Activated T-helper 9 cell treated with anti-CD3 and anti-CD28 coated beads, Interleukin-2, amount 50 U/mL, for 16 hours (primary cell): Measurements from ENCODE around the gene SDC1.

Experiments used
- DNase-seq: peaks from one replicate; pipeline ENCODE4 v3.0.0-alpha.2; 2020; ENCODE audit warnings: low read depth

Gene SDC1

DNA sequence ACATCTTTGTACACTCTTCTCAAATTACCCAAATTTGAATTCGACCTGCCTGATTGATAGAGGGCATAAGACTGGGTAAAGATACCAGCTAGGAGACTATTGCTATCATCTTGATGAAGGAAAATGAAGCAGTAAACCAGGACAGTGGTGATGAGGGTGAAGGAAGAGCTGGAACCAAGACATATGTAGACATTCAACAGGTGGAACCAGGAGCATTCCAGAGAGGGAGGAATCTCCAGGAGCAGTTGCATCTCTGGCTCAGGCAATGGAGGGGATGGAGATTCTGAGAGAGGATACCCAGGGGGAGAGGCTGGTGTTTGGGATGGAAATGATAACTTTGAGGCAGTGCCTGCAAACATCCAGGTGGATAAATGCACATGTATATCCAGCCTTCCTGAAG, 41.6 kb downstream of the SDC1 start:
- DNase-seq: no peak

- DNase-seq: no peak
These were observed 42.5 kb downstream of the SDC1 start for GRCh38 chr2:20182241-20182931.

DNA sequence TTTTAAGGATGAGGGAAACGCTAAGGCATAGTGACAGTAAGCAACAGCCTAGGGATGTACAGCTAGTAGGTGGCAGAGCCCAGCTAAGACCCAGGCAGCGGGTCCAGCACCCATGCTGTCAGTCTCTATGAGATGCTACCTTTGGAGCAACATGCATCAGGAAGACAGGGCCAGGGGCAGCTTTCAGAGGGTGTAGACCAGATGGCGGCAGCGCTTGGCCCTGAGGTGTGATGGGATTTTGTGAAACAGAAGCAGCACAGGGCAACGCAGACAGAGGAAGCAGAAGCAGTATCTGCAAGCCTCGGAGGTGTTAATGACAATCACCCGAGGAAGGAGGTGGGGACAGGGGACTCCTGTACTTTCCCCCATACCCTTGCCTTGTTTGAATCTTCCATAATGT, 43.2 kb downstream of the SDC1 start:
- DNase-seq: no peak

- no peak for DNase-seq
These were observed 44.0 kb downstream of the SDC1 start for GRCh38 chr2:20180676-20181648.

DNA sequence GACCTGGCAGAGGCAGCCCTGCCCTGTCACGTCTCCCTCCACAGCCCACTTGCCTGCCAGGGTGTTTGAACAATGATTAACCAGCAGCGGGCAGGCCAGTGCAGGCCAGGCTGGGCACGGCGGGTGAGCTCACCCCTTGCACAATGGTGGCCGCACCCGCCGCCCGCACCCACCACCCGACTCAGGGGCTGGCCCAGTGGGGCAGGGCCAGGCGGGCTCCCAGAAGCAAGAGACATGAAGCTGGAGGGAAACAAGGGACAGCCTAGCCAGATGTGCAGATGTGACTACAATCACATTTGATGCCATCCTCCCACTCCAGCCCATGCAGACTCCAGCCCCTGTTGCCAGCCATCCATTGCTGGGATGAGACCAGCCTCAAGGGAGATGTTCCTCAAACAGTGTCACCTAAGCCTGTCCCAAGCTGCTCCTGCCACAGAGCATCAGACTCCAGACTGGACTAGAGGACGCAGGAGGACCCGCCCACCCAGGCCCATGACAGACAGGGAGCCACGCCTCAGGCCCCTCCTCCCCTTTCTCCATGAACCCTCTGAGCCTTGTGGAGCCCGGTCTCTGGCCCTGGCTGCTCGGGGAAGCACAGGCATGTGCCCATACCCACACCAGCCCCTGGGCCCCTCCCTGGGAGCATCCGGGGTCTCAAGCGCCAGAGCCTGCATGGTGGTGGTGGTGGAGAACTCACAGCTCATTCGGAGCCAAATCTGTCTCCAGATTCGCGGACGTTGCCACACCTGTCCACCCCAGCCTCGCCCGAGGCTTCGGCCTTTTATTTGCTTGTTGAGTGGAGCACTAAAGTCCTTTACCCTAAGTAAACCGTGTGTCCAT, 45.0 kb downstream of the SDC1 start:
- no peak for DNase-seq

DNA sequence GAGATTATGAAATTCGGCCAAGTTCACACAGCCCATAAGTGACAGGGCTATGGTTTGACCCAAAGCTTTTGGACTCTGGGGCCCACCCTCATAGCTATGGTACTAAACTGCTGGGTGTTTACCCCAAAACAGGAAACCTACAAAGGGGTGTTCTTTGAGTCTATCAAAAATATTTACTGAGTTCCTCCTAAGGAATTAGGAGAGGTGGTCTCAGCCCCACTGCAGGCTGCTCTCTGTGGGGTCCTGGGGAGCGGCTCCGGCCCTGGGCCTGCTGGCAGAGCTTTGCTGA, 45.5 kb downstream of the SDC1 start:
- DNase-seq: no peak

GRCh38 chr2:20178666-20179465, 46.1 kb downstream of the SDC1 start:
- no peak for DNase-seq

DNA sequence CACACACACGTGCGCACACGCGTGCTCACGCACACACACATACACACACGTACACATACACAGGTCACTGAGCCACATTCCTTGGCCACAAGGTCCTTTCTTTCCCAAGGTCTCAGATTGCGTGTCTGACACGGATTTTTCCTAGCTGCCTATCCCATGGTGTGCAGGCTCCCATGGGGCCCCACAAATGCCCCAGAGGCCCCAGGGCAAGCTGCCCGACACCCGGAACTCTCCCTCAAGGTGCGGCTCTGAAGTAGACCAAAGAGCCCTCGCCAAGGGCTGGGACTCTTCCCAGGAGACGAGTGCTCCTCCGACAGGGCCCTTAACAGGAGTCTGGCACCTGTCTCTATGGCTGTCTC, 46.7 kb downstream of the SDC1 start:
- no peak for DNase-seq

- DNase-seq: no peak
These were observed 47.2 kb downstream of the SDC1 start for GRCh38 chr2:20177556-20178248.

DNA sequence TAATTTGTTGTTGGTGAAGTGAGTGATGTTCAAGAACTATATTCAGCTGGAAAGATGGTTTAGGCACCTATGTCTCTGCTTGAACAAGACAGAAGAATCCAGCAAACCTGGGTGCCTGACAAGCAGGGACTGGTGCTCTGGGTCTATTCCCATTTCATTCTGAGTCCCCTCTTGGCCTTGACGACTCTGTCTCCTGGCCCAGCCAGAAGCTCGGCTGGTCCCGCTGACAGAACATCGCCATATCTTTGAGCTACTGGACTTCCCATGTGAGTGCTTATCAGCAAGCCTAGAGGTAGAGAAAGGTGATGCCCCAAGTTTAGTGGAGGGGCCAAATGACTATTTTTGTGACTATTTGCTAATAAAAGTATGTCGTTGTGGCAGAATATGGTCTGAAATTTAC, 48.2 kb downstream of the SDC1 start:
- no peak for DNase-seq

DNA sequence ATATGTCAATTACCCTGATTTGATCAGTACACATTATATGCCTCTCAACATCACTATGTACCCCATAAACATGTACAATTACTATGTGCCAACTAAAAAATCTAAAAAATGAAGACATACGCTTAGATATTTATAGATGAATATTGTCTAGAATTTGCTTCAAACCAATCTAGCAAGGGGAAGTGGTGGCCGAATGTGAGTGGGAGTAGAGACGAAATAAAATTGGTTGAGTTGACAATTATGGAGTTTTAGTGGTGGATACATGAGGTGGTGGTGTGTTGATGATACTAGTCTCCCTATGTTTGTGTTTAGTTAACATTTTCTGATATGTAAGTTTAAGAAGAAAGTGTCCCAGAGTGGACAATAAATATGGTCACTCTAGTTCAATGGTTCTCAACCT, 49.0 kb downstream of the SDC1 start:
- DNase-seq: no peak

GRCh38 chr2:20175267-20175666, 49.7 kb downstream of the SDC1 start:
- no peak for DNase-seq

DNA sequence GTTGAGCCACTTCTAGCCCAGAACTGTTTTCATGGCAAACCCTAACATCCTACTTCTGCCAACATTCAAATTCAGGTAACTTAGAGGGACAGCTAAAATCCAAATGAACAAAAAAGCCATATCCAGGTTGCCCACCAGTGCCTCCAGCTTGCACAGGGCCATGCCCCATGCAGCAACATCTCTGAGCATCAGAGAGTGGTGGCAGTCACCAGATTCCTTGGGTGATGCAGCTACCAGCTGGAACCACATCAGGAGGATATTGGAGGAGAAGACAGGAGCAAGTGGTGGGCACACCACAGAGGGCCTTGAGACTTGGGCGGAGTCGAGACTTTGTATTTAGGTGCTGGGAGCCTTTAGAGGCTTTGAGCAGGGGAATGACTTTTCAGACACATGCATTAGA, 50.5 kb downstream of the SDC1 start:
- DNase-seq: no peak

DNA sequence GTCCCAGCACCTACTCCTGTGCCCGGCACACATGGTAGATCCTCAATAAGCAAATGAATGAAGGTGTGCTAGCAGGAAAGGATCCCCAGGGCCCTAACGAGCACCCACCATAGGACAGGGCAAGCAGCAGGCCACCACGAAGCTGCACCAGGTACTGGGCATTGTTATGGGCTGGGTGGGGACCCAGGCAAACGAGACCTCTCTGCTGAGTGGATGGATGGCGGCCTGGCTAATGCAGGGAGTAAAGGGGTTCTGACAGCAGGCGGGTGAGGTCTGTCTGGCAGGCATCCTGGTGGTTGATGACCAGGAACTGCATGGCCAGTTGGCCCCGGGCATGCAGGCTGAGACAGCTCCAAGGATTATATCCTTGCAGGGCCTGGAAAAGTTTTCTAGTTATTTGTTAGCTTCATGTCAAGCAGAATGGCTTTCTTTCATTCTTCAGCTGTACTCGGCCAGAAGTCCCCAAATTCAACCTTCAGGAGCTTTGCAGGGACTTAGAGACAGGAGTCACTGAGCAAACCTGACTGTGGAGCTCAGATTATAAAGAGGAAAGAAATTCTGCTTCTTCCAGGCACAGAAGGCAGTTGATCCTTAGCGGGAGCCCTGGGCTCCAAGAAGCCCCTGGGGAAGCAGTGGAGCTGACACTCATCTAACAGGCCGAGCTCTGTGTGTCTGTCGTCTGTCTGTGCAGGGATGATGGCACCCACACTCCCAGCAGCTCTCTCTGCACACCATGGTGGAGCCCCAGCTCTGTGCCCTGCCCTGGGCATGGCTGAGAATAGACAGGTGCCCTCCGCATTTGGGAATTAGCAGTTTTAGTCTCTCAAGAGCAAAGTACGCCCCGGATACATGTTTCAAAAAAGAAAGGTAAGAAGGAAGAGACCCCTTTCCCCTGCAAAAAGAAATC, 51.2 kb downstream of the SDC1 start:
- DNase-seq: no peak

GRCh38 chr2:20173064-20173463, 51.9 kb downstream of the SDC1 start:
- DNase-seq: no peak

GRCh38 chr2:20172273-20173055, 52.5 kb downstream of the SDC1 start:
- DNase-seq: no peak

DNA sequence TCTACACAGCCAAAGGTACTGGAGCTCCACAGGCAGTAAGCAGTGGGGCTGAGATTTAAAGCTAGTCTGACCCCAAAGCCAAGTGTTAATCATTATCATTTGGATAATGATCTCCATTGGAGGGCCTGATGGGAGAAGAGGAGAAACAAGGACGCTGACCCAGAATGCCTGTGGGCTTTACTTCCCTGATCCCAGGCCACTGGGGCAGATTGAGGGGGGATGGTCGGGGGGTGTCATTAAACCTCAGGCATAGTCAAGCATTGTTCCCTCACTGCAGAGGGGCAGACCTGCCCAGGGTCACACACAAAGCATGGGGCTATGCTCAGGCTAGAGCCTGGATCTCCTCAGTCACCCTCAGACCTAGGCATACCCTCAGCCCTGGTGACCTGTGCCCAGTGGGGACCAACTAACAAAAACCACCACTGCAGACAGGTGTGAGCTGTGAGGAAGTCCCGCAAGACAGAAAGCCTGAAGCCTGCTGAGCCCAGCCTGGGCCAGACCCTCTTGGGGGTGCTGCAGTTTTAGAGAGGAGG, 53.4 kb downstream of the SDC1 start:
- no peak for DNase-seq

DNA sequence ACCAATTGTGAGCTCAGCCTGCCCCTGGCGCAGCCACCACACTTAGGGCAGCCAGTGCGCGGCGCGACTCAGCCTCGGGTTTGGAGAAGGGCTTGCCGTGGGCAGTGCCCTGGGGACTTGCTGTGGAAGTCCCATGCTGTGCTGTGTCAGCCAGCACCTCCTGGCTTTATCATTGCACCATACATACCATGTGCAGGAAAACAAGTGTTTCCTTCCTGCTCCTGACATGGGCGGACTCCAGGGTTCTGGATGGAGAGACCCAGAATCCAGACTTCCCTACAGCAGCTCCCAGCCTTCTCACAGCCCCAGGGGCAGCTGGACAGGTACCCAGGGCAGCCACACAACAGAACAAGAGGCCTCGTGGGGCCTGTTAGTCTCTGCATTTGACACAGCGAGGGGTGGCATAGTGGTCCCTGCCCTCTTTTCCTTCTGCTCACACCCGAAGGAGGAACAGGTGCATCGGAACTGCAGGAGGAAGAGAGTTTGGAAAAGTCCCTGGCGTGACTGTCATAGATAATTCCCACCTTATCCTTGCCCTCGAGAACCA, 54.2 kb downstream of the SDC1 start:
- DNase-seq: no peak
